OCI-LY3 (cell line): ENCODE data around the gene ZNF12.

ENCODE experiments used
- EZH2phosphoT487 ChIP-seq: fragments of 200-600 bp; shearing (Covaris generic); IDR thresholded peaks from 2 replicates; pipeline ENCODE4 v1.6.1; 2018; ENCODE audit warnings: antibody characterized with exemption, mixed run types, low read depth
- TF ChIP-seq, protein P1 (sequence below): fragments of 200-600, 300-600 bp; sonication (generic); IDR thresholded peaks from 2 replicates; pipeline ENCODE4 v1.5.1; 2014; ENCODE audit warnings: antibody characterized with exemption, low read length, low read depth

DNA sequence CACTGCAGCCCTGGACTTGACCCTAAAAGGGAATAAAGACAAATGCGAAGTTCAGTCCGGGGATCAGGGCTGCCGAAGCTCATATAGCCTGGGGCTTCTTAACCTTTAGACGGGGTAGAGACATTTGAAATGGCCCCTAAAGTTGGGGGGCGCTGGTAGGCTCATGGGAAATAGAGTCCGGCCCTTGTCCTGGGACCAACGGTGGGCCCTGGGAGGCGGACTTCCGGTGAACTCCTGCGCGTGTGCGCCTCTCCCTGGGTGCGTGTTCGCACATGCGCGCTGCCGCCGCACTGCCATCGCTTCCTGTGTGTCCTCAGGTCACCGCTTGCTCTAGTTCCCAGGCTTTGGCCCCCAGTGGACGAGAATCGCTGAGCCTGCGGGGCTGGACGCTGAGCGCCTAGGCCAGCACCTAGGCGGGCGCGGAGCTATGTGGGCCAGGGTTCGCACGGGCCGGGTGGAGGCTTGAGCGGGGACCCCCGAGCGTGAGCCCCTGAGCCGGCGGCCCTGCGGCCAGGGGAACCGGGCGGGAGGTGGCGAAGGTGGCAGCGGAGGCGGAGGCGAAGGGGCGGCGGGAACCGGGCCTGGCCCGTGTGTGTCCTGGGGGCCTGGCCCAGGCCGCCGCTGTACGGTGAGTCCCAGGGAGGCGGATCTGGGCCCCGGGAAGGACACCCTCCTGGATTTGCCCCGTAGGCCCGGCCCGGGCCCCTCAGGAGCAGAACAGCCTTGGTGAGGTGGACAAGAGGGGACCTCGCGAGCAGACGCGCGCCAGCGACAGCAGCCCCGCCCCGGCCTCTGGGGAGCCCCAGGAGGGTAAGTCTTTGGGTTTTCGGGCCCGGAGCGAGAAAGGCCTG, 23.0 kb upstream of the ZNF12 start:
- TF ChIP-seq, protein P1, sequence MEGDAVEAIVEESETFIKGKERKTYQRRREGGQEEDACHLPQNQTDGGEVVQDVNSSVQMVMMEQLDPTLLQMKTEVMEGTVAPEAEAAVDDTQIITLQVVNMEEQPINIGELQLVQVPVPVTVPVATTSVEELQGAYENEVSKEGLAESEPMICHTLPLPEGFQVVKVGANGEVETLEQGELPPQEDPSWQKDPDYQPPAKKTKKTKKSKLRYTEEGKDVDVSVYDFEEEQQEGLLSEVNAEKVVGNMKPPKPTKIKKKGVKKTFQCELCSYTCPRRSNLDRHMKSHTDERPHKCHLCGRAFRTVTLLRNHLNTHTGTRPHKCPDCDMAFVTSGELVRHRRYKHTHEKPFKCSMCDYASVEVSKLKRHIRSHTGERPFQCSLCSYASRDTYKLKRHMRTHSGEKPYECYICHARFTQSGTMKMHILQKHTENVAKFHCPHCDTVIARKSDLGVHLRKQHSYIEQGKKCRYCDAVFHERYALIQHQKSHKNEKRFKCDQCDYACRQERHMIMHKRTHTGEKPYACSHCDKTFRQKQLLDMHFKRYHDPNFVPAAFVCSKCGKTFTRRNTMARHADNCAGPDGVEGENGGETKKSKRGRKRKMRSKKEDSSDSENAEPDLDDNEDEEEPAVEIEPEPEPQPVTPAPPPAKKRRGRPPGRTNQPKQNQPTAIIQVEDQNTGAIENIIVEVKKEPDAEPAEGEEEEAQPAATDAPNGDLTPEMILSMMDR = no peak
- no peak for TF ChIP-seq EZH2phosphoT487
